GM18870 (cell line): ENCODE data around the gene ELAPOR1.
A peak's percentile ranks its signal among the peaks of the same experiment; 100 is the strongest.
"Not testable (repeated sequence)": the region's sequence is repeated elsewhere in the genome, so short reads cannot be mapped to it uniquely, and the experiment has no call there.

Source experiments
- ATAC-seq: cut with Tn5 transposase; IDR thresholded peaks from one replicate; pipeline ENCODE4 v1.9.1; 2021; ENCODE audit warnings: moderate library complexity; ENCODE audit not compliant: unreplicated experiment

The ELAPOR1 gene

GRCh38 chr1:109135940-109136339 lies 22.0 kb downstream of the ELAPOR1 start:
- no peak for ATAC-seq

GRCh38 chr1:109136766-109137165 lies 22.9 kb downstream of the ELAPOR1 start:
- ATAC-seq = no peak

GRCh38 chr1:109137958-109138357 lies 24.0 kb downstream of the ELAPOR1 start:
- ATAC-seq = no peak

- no peak for ATAC-seq
Measured at GRCh38 chr1:109138358-109138757, 24.4 kb downstream of the ELAPOR1 start.

- no peak for ATAC-seq
Measured at GRCh38 chr1:109140392-109140791, 26.5 kb downstream of the ELAPOR1 start.

- ATAC-seq = no peak
Measured at GRCh38 chr1:109142260-109142659, 28.3 kb downstream of the ELAPOR1 start.

- not testable (repeated sequence) for ATAC-seq
Measured at GRCh38 chr1:109142725-109143124, 28.8 kb downstream of the ELAPOR1 start.

GRCh38 chr1:109148987-109149561 lies 35.2 kb downstream of the ELAPOR1 start:
- no peak for ATAC-seq

- ATAC-seq = no peak
Measured at GRCh38 chr1:109149874-109150601, 36.1 kb downstream of the ELAPOR1 start.

GRCh38 chr1:109151146-109151990 lies 37.5 kb downstream of the ELAPOR1 start:
- no peak for ATAC-seq

GRCh38 chr1:109152196-109152595 lies 38.3 kb downstream of the ELAPOR1 start:
- ATAC-seq = no peak

GRCh38 chr1:109156916-109157385 lies 43.0 kb downstream of the ELAPOR1 start:
- ATAC-seq = no peak

- ATAC-seq = no peak
Measured at GRCh38 chr1:109158433-109158832, 44.5 kb downstream of the ELAPOR1 start.

GRCh38 chr1:109159326-109159725 lies 45.4 kb downstream of the ELAPOR1 start:
- ATAC-seq = no peak

- ATAC-seq = no peak
Measured at GRCh38 chr1:109160071-109160840, 46.3 kb downstream of the ELAPOR1 start.

- peak; percentile 57 for ATAC-seq
Measured at GRCh38 chr1:109161858-109162606, 48.1 kb downstream of the ELAPOR1 start.

- ATAC-seq = no peak
Measured at GRCh38 chr1:109162626-109163025, 48.7 kb downstream of the ELAPOR1 start.

GRCh38 chr1:109163551-109163950 lies 49.6 kb downstream of the ELAPOR1 start:
- no peak for ATAC-seq
